ENCODE measurements around the gene SEMA4C. TPM values are rescaled to one million over a fixed set of nuclear protein-coding genes. Genes with fewer than 3 reads are reported as not detected.
"Not testable (repeated sequence)": the region's sequence is repeated elsewhere in the genome, so short reads cannot be mapped to it uniquely, and the experiment has no call there.

Gene SEMA4C
- total RNA-seq, 4 donors from 2014 or later, result 58.7 to 66.6 (median 62.8) TPM

- no peak for TF ChIP-seq POLR2AphosphoS5 (IDR thresholded peaks at IDR 0.05)
- H3K27me3 ChIP-seq, result no peaks in the 10 kb centered on the region
- H3K4me3 ChIP-seq, result no peak overlapping the region
- peak overlapping the region; percentile 14 to 84 (median 48) for H3K27ac ChIP-seq
- ATAC-seq, result no peak
- H3K9me3 ChIP-seq, result no peaks in the 10 kb centered on the region
- WGBS, 2 donors (ENCODE audit: low coverage in 1 of 2), result 75 to 92% methylated on average over 2 of the region's 6 CpGs
- H3K4me1 ChIP-seq, result peaks cover 9 to 79% (median 40%) of the 10 kb centered on the region in 3 donors
- no peaks in the 10 kb centered on the region for H3K36me3 ChIP-seq
These were observed 21.0 kb upstream of the SEMA4C start for GRCh38 chr2:96890726-96891385.

- Histone ChIP-seq H3K36me3 (no peaks in the 10 kb centered on the region), H3K27me3 (no peaks in the 10 kb centered on the region), H3K4me1 (peaks cover 9 to 79% (median 34%) of the 10 kb centered on the region in 3 donors), H3K4me3 (no peak overlapping the region), H3K27ac (peak overlapping the region in 3 of 4 donors; percentile 34 to 84 (median 61)), H3K9me3 (no peaks in the 10 kb centered on the region)
- WGBS, 2 donors (ENCODE audit: low coverage in 1 of 2), result 76% methylated on average over 5 of the region's 7 CpGs; no CpG with 5 or more reads in 1 of the 2 donors
- no peak for TF ChIP-seq POLR2AphosphoS5 (IDR thresholded peaks at IDR 0.05)
- TF ChIP-seq, protein P1, sequence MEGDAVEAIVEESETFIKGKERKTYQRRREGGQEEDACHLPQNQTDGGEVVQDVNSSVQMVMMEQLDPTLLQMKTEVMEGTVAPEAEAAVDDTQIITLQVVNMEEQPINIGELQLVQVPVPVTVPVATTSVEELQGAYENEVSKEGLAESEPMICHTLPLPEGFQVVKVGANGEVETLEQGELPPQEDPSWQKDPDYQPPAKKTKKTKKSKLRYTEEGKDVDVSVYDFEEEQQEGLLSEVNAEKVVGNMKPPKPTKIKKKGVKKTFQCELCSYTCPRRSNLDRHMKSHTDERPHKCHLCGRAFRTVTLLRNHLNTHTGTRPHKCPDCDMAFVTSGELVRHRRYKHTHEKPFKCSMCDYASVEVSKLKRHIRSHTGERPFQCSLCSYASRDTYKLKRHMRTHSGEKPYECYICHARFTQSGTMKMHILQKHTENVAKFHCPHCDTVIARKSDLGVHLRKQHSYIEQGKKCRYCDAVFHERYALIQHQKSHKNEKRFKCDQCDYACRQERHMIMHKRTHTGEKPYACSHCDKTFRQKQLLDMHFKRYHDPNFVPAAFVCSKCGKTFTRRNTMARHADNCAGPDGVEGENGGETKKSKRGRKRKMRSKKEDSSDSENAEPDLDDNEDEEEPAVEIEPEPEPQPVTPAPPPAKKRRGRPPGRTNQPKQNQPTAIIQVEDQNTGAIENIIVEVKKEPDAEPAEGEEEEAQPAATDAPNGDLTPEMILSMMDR (IDR thresholded peaks at IDR 0.05), result no peak
- TF ChIP-seq EP300 (IDR thresholded peaks at IDR 0.05), result no peak
- TF ChIP-seq POLR2A (IDR thresholded peaks at IDR 0.05), result no peak
- ATAC-seq, result no peak
These were observed 20.4 kb upstream of the SEMA4C start for GRCh38 chr2:96890252-96890651.

DNA sequence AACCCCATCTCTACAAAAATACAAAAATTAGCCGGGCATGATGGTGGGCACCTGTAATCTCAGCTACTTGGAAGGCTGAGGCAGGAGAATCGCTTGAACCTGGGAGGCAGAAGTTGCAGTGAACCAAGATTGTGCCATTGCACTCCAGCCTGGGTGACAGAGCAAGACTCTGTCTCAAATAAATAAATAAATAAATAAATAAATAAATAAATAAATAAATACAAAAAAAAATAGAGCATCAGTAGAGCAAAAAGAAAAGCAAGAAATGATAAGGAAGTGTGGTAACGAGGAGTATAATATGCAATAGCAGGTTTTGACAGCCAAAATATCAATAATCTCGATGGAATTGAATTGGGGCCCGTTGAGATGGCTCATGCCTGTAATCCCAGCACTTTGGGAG lies 19.6 kb upstream of the SEMA4C start:
- Histone ChIP-seq H3K4me1 (peaks cover 9 to 79% (median 34%) of the 10 kb centered on the region in 3 donors), H3K27ac (peak overlapping the region in 2 of 4 donors; percentile 80 to 84)
- not testable (repeated sequence) for H3K27me3 ChIP-seq

GRCh38 chr2:96888072-96889011 lies 18.5 kb upstream of the SEMA4C start:
- Histone ChIP-seq H3K9me3 (no peaks in the 10 kb centered on the region), H3K4me1 (peaks cover 9 to 79% (median 34%) of the 10 kb centered on the region in 3 donors), H3K27me3 (no peaks in the 10 kb centered on the region), H3K27ac (peak overlapping the region; percentile 80 to 85 (median 84)), H3K36me3 (no peaks in the 10 kb centered on the region), H3K4me3 (peak overlapping the region; percentile 15 to 39)
- ATAC-seq, result no peak
- WGBS, 2 donors (ENCODE audit: low coverage in 1 of 2), result 14 to 58% methylated on average over 3 to 5 of the region's 12 CpGs
- TF ChIP-seq, protein P1 (IDR thresholded peaks at IDR 0.05), result no peak
- TF ChIP-seq POLR2A (IDR thresholded peaks at IDR 0.05) (no peak), POLR2AphosphoS5 (IDR thresholded peaks at IDR 0.05) (no peak), EP300 (IDR thresholded peaks at IDR 0.05) (no peak)

More for the DNA sequence above, 19.6 kb upstream of the SEMA4C start:
- H3K9me3 ChIP-seq, H3K4me3 ChIP-seq, H3K36me3 ChIP-seq, ATAC-seq: not testable (repeated sequence)
- 95 to 100% methylated on average over 3 to 4 of the region's 5 CpGs for WGBS, 2 donors (ENCODE audit: low coverage in 1 of 2)

GRCh38 chr2:96887493-96888012 lies 17.7 kb upstream of the SEMA4C start:
- Histone ChIP-seq H3K9me3 (no peaks in the 10 kb centered on the region), H3K27ac (peak overlapping the region; percentile 80 to 85 (median 84)), H3K27me3 (no peaks in the 10 kb centered on the region), H3K4me3 (peak overlapping the region; percentile 15 to 39), H3K36me3 (no peaks in the 10 kb centered on the region), H3K4me1 (peaks cover 9 to 79% (median 34%) of the 10 kb centered on the region in 3 donors)
- WGBS, 2 donors (ENCODE audit: low coverage in 1 of 2), result 24% methylated on average over 6 to 13 of the region's 18 CpGs
- ATAC-seq, result peak; percentile 75
- TF ChIP-seq POLR2AphosphoS5 (IDR thresholded peaks at IDR 0.05), result peak; percentile 42
- TF ChIP-seq, protein P1 (IDR thresholded peaks at IDR 0.05), result no peak

Measured in gastroesophageal sphincter (tissue), 4 donors.